GM13977 (cell line): ENCODE data around the gene EXOC6.
A peak's percentile ranks its signal among the peaks of the same experiment; 100 is the strongest.

ENCODE experiments used
- DNase-seq: peaks from one replicate; pipeline ENCODE4 v3.0.0; 2012; ENCODE audit warnings: low spot score
- in situ Hi-C: fragments of 300-500 bp; cut with MboI; formaldehyde crosslinking; loops from one replicate; pipeline ENCODE4 v1.12.0; 2022; ENCODE audit warnings: low sequenced_read_pairs, low pct_unique_long_range_greater_than_20kb, mixed read lengths, inconsistent platforms; ENCODE audit not compliant: unreplicated experiment
- TF ChIP-seq, protein P1 (sequence below): IDR thresholded peaks from 2 replicates; pipeline ENCODE4 v1.5.1; 2012; ENCODE audit warnings: mild to moderate bottlenecking, control low read depth; ENCODE audit not compliant: insufficient read depth; ENCODE audit errors: extremely low read depth, missing control alignments

EXOC6 gene

DNA sequence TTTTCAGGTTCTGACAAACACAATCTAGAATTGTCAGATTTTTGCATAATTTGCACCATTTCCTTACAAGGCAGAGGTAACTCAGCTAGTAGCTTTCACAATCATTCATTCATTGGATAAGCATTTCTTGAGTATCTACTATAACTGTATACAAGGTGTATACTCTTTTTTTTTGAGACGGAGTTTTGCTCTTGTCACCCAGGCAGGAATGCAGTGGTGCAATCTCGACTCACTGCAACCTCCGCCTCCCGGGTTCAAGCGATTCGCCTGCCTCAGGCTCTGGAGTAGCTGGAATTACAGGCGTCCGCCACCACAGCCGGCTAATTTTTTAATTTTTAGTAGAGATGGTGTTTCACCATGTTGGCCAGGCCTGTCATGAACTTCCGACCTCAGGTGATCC, 16.2 kb upstream of the EXOC6 start:
- TF ChIP-seq, protein P1, sequence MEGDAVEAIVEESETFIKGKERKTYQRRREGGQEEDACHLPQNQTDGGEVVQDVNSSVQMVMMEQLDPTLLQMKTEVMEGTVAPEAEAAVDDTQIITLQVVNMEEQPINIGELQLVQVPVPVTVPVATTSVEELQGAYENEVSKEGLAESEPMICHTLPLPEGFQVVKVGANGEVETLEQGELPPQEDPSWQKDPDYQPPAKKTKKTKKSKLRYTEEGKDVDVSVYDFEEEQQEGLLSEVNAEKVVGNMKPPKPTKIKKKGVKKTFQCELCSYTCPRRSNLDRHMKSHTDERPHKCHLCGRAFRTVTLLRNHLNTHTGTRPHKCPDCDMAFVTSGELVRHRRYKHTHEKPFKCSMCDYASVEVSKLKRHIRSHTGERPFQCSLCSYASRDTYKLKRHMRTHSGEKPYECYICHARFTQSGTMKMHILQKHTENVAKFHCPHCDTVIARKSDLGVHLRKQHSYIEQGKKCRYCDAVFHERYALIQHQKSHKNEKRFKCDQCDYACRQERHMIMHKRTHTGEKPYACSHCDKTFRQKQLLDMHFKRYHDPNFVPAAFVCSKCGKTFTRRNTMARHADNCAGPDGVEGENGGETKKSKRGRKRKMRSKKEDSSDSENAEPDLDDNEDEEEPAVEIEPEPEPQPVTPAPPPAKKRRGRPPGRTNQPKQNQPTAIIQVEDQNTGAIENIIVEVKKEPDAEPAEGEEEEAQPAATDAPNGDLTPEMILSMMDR, result no peak
- no peak for DNase-seq
- in situ Hi-C loops, result no loop called here

DNA sequence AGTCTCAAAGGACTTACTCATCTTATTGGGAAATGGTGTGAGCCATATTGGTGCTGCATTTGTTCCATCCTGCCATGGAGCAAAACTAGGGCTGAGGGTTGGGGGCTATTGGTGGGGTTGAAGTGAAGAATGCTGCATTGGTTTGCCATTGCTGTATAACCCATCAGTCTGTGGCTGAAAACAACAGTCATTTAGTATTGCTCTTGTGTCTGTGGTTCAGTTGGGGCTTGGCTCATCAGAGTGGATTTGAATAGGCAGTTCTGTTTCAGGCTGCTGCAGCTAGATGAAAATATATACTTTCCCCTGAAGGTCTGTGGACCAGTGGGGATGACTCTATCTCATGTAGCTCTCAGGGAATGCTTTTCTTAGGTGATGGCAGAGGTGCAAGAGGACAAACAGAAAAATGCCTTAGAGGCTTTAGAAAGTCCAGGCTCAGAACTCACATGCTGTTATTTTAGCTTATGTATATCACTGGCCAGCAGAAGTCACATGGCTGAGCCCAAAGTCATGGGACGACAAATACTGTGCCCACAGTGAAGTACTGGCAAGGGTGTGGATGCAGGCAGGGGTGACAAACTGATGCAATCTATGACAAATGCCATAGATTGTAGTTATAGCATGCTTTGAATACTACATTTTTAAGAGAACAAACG, 15.2 kb upstream of the EXOC6 start:
- TF ChIP-seq, protein P1, result no peak
- DNase-seq, result no peak
- in situ Hi-C loops, result no loop called here

DNA sequence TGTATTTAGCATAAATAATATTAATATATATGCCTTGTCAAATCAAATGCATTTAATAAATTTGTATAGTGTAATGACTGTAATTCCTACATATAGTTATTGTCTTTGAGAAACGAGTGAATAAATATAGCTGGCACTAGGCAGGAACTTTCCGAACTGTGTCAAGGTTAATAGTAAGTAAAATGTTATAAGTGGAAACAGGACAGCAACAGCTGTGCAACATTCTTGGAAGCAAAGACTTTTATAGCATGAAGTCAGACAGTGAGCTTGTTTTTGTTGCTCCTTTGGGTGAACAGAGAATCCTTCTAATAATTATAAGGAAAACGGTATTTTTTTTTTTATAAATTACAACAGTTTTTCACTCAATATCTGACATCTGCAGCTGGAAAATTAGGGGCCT, 14.0 kb upstream of the EXOC6 start:
- DNase-seq, result no peak
- in situ Hi-C loops, result no loop called here
- TF ChIP-seq, protein P1, result no peak

DNA sequence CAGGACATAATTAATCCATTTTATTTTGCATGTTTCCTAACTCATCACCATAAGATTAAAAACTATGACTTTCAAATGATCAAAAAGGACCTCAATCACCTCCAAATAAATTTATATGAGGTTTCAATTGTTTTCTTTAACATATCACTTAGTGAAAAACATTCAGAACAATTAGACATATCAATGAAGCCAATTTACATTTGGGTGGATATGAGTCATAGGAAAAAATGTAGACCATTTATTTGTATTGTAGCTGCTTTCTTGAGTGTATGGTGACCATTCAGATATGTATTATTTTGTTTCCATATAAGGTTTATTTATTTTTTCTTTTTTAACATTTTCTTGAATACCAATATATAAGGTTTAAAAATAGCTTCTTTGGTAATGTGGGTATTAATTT, 13.3 kb upstream of the EXOC6 start:
- in situ Hi-C loops, result no loop called here
- DNase-seq, result no peak
- TF ChIP-seq, protein P1, result no peak

DNA sequence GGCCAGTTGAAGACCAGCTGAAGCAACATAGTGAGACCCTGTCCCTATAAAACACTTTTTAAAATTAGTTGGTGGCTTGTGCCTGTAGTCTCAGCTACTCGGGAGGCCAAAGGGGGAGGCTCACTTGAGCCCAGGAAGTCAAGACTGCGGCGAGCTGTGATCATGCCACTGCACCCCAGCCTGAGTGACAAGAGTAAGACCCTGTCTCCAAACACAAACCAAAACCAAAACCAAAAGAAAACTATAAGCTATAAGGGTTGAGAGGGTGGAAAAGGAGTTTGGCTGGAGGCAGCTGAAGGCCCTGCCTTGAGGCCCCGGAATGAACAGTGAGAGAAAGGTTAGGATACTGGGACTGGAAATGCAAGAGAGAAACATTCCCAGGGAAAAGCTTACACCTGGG, 10.9 kb upstream of the EXOC6 start:
- DNase-seq, result no peak
- in situ Hi-C loops, result no loop called here
- TF ChIP-seq, protein P1, result no peak

DNA sequence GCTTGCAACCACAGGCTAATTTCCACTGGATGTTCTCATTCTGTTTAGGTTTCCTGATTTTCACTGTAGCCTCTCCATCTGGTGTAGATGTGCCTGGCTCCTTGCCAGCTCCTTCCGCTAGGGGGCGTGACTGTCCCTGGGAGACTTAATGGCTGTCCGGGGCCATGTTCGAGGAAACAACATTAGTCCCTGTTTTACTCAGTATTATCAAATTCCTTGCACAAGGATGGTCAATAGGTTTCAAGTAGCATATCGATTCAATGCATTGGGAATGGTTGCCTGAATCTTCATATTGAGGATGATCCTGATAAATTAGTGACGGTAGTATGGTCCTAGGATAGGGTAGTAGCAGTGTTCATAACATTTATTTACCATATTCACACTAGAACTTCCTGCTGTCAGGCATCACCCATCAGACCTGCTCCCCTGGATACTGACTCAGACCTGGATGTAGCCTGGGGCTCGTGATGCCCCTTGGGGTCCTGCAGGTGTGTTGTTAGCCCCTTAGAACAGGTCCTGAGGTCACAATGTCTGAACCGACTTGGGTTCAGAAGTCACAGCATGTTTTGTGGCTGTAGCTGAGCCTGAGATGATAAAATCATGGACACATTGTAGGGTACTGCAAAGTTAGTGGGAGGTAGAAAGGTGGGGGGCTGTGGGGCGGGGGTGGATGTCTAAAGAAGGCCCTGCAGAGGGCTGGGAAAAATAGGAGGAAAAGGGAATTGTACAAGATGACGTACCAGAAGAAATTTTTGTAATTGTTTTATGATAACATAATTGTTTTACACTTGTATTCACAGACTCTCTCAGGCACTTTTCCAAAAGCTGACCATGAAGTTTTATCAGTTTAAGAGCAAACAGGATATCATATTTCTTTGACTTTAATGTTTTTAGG, 8.9 kb upstream of the EXOC6 start:
- TF ChIP-seq, protein P1, result peak; percentile 56
- DNase-seq, result peak; percentile 22
- in situ Hi-C loops, result no loop called here
